T-helper 1 cell treated with Interleukin-12 subunit alpha and Interleukin-12 subunit beta and Interleukin-4 antibody, amounts not matched to agents 30 ng/mL and 1 ng/mL, for 36 hours (primary cell): ENCODE measurements around the gene TCF7L2. TPM values are rescaled to one million over a fixed set of nuclear protein-coding genes. Genes with fewer than 3 reads are reported as not detected.

Experiments
- intact Hi-C: fragments of 100-400 bp; cut with micrococcal nuclease; formaldehyde crosslinking; loops from one replicate; pipeline ENCODE4 v1.15.1; 2024
- total RNA-seq: library from RNA; stranded (reverse); gene quantifications from 2 replicates; pipeline ENCODE4 v1.2.3, GENCODE V29; 2022

TCF7L2 gene
- total RNA-seq = 0.44 and 0.59 TPM in 2 replicates

- intact Hi-C loops = loop anchor here (5.0 kb wide), 1 partner anchor 57 kb away; no protein-coding TSS in a partner anchor
Measured at GRCh38 chr10:112949875-112950507, at the start of gene TCF7L2. Gene TCF7L2 (plus strand): TSS chr10:112950247. CDS start chr10:112950757, 510 bp downstream.

DNA sequence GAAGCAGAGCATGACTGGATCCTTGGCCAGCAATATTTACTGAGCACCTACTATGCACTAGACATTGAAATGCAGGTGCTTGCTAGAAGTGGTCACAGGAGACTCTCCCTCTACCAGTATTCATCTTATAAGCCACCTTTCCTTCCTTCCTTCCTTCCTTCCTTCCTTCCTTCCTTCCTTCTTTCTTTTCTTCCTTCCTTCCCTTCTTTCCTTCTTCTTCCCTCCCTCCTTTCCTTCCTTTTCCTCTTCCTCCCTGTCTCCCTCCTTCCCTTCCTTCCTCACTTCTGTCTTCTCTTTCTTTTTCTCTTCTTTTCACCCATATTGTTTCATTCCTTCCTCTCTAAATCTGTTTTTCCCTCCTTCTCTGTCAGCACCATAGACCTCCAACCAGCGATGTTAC is 47.3 kb upstream of the TCF7L2 start:
- intact Hi-C loops = no loop called here

- intact Hi-C loops = no loop called here
Measured at GRCh38 chr10:112904000-112904399, 46.0 kb upstream of the TCF7L2 start.

GRCh38 chr10:112906945-112907344 is 43.1 kb upstream of the TCF7L2 start:
- intact Hi-C loops = no loop called here

- intact Hi-C loops = no loop called here
Measured at GRCh38 chr10:112907893-112908292, 42.2 kb upstream of the TCF7L2 start.

GRCh38 chr10:112911206-112911605 is 38.8 kb upstream of the TCF7L2 start:
- intact Hi-C loops = no loop called here

DNA sequence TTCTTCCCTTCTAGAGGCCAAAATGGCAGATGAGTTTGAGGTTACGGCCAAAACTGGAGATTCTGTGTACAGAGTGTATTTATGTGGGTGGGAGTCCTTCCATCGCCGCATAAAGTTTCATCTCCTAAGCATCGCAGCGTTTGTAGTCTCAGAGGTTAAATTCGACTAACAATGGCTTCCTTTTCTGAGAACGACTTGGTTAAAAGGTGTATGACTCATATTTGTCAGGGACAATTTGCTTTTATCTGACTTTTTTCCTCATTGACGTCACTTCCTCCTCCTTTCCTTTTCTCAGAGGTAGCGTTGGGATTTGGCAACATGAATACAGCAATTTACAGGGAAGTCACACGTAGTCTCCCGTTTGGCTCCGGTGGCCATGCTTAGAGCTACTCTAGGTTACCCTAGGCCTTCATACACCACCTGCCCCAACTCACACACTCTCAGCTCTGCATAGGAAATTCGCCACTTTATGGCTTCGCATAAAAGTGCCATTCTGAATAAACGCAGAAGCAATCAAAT is 37.6 kb upstream of the TCF7L2 start:
- intact Hi-C loops = no loop called here

DNA sequence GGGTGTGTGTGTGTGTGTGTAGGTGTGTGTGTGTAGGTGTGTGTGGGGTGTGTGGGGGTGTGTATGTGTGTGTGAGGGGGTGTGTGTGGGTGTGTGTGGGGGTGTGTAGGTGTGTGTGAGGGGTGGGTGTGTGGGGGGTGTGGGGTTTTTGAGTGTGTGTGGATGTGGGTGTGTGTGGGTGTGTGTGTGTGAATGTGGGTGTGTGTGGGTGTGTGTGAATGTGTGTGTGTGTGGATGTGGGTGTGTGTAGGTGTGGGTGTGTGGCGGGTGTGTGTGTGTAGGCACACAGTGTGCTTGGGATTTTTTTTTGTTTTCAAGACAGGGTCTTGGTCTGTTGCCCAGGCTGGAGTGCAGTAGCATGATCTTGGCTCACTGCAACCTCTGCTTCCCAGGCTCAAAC is 36.8 kb upstream of the TCF7L2 start:
- intact Hi-C loops = no loop called here

DNA sequence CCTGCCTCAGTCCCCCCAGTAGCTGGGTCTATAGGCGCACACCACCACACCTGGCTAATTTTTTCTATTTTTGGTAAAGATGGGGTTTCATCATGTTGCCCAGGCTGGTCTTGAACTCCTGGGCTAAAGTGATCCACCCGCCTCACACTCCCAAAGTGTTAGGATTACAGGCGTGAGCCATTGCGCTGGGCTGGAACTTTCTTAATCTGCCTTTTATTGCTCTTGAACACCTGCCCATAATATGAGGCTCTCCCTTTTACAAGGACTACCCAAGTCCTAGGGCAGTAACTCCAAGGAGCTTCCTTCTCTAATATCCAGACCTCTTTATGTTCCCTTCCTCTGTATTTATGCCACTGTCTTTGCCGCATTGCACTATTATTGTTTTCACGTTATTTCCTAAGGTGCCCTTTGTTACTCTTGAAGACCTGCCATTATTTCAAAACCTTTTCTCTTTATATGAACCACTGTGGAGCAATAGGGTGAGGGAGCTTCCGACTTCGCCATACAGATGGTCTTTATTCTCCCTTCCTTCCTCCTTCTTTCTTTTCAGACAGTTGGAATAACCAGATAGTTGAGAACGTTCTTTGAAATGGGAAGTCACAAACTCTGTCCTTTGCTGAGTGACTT is 36.3 kb upstream of the TCF7L2 start:
- intact Hi-C loops = no loop called here

GRCh38 chr10:112914288-112914952 is 35.6 kb upstream of the TCF7L2 start:
- intact Hi-C loops = no loop called here

GRCh38 chr10:112915590-112916572 is 34.2 kb upstream of the TCF7L2 start:
- intact Hi-C loops = no loop called here

- intact Hi-C loops = no loop called here
Measured at GRCh38 chr10:112917681-112918080, 32.4 kb upstream of the TCF7L2 start.

DNA sequence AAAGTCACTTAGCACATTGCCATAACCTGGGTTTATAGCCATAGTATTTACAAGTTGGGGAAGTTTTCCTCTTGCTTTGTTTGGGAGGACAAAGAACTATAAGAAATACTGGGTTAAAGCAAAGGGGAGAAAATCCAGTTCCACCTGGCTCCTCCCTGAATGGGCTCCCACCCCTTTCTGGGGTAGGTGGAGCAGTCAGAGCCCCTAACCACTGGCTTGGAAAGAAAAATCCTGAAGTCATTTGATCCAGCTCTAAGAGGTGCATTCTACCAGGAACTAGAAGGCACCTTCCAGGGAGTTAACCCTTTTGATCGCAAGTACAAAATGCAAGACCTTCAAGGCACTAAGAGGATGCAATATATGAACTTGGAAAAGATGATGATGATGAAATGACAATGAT is 31.3 kb upstream of the TCF7L2 start:
- intact Hi-C loops = no loop called here

DNA sequence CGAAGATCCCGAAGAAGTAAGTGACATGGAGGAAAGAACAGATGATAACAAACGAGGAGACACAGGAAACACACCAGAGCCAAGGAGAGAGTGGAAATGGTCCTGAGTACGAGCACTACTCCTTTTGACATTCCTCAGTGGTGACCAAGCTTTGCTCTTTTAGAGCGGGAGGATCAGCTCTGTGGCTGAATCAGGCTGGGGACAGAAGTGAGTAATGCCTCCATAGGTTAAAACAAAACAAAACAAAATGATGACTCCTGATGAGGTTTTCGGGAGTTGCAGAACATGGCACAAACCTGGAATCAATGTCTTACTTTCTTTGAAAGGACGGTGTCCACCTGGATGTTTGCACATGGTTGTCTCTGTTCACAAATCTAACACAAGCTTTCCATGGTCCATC is 30.3 kb upstream of the TCF7L2 start:
- intact Hi-C loops = no loop called here

DNA sequence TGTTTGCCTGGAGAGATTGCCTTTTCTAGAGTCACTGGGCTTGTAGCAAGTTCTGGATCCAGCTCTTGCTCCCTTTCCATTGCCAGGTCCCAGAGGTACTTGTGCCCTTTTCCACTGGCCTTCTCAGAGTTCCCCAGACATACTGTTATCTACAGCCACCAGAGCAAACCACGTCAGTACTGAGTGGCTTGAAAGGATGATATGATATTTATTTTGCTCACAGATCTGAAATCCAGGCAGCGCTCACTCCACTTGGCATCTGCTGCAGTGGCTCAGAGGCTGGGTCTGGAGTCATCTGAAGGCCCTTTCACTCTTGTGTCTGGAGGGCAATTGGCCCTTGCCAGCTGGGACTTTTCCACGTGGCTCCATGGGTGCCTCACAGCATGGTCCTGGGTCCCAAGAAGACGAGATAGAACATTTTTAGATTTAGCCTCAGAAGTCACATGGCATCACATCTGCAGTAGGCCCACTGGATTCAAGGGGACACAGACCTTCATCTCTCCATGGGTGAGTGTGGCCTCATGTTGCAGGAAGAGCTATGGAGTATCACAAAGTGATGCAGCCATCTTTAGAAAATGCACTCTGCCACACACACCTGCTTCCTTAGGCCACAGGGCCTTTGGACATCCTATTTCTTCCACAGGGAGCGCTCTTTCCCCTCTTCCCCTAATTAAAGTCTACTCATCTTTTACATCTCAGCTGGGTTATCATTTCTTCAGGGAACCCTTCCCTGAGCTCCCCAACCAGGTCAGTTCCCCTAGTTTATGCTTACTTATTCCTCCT is 22.9 kb upstream of the TCF7L2 start:
- intact Hi-C loops = no loop called here

DNA sequence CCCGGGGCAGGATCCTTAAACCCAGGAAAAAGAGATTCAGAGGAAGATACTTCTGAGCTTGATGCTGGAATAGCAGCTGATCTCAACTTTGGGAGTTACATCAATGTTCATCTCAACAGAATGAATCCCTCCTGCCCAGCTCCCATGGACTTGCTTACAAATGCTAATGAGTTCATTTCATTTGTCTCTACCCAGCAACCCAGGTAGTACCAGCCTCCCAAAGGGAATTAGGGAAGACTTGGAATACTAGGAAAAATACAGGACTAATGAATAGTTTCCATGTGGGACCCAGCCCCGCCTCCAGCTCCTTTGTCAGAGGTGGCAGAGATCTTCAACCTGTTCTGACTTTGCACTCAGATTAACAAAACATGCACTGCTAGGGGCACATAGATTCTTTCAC is 22.1 kb upstream of the TCF7L2 start:
- intact Hi-C loops = no loop called here

- intact Hi-C loops = no loop called here
Measured at GRCh38 chr10:112932658-112933057, 17.4 kb upstream of the TCF7L2 start.

GRCh38 chr10:112934193-112934592 is 15.9 kb upstream of the TCF7L2 start:
- intact Hi-C loops = no loop called here

DNA sequence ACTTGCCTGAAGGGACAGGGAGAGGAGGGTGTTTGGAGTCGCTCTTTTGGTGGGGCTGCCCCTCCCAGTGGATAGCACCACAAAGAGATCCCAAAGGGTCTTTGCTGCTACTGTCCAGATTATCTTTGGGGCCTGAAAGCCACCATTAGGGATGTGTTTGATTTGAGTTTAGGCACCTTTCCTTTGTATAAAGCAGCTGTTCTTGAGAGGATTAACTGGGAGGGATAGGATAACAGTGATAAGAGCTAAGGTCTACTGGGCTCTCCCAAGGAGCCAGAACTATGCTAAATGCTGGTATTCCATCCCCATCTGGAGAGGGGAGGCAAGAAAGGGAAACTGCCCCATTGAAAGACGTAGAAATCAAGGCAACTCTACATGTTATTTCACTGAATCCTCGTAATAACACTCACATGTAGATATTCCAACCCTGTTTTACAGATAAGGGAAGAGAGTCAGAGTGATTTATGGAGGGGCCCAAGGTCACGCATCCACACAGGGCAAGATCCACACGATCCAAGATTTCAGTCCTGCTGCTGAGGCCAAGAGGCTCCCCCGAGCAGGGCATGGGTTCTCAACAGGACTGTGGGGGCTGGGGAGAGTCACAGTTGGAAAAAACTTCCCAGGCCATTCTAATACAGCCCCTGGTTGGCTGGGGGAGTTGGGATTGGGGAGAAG is 11.1 kb upstream of the TCF7L2 start:
- intact Hi-C loops = no loop called here

DNA sequence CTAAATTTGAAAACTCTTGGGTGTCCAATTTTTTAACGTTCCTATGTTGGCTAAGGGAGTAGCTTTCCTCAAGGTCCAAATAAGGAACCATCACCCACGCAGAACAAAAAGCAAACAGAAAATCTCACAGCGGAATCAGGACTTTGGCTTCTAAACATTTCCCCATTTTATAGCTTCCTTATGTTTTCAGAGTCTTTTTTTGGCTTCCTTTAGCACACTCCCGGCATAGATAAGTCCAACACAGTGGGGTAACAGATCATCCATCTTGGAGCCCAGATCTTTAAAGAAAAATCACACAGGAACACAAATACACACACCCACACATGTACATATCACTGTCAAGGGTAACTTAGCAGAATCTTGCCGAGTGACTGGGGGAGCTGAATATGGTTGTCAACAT is 4.2 kb upstream of the TCF7L2 start:
- intact Hi-C loops = no loop called here
